ENCODE measurements around the gene TAF13. TPM values are rescaled to one million over a fixed set of nuclear protein-coding genes. Genes with fewer than 3 reads are reported as not detected.
A peak's percentile ranks its signal among the peaks of the same experiment; 100 is the strongest.
"Not testable (repeated sequence)": the region's sequence is repeated elsewhere in the genome, so short reads cannot be mapped to it uniquely, and the experiment has no call there.

The TAF13 gene
- total RNA-seq, 1 donor from 2014 or later, result 42.3 TPM

DNA sequence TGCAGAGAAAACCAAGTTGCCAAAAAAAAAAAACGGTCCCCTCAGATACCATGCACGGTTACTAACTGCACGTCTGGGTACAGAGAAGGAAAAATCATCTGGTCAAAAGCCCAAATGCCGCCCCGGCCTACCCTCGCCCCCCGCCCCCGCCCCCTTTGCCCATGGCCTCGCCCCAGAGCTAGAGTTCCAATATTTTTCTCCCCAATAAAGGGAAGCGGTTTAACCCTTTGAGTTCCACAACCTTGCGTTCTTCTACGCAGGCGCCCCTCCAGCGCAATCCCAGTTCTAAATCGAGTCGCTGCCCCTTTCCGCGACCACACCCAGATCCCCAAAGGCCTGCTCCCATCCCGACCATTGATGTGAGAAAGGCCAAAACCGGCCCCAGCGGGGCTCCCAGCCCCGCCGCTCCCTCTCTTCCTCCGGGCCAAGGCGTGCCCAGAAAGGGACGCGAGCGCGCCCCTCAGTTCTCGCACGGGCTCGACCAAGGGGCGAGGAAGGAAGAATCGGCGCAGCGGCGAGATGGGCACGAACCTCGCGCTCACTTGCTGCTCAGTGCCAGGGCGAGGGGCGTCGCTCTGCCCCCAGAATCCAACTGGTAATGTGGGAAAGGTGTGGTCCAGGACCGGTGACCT is 34.7 kb downstream of the TAF13 start:
- Mint-ChIP-seq H3K27ac (ENCODE audit: unreplicated experiment) (peak overlapping the region; percentile 83), H3K9me3 (ENCODE audit: unreplicated experiment) (no peaks in the 10 kb centered on the region), H3K27me3 (ENCODE audit: unreplicated experiment) (no peaks in the 10 kb centered on the region), H3K4me1 (ENCODE audit: unreplicated experiment) (peaks cover 11% of the 10 kb centered on the region), H3K4me3 (ENCODE audit: unreplicated experiment) (peak overlapping the region; percentile 87), H3K36me3 (ENCODE audit: unreplicated experiment) (no peaks in the 10 kb centered on the region)
- peak; percentile 83 for DNase-seq (ENCODE audit: extremely low spot score, unreplicated experiment)
- TF ChIP-seq, protein P1, sequence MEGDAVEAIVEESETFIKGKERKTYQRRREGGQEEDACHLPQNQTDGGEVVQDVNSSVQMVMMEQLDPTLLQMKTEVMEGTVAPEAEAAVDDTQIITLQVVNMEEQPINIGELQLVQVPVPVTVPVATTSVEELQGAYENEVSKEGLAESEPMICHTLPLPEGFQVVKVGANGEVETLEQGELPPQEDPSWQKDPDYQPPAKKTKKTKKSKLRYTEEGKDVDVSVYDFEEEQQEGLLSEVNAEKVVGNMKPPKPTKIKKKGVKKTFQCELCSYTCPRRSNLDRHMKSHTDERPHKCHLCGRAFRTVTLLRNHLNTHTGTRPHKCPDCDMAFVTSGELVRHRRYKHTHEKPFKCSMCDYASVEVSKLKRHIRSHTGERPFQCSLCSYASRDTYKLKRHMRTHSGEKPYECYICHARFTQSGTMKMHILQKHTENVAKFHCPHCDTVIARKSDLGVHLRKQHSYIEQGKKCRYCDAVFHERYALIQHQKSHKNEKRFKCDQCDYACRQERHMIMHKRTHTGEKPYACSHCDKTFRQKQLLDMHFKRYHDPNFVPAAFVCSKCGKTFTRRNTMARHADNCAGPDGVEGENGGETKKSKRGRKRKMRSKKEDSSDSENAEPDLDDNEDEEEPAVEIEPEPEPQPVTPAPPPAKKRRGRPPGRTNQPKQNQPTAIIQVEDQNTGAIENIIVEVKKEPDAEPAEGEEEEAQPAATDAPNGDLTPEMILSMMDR (IDR thresholded peaks at IDR 0.05), result no peak

DNA sequence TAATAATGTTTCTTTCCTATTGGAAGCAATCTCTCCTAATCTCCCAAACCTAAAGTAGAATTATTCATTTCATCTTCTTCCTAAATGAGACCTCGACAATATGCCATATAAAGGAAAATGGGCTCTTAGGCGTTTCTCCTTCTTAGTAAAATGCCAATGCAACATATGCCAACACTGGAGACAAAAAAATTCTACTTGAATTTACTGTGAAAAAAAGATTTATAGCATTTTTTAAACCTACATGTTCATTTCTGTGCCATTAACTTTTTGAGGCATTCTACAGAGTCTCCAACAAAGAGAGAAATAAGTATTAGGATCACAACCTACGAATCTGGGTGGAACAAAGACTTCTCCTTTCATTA is 35.2 kb downstream of the TAF13 start:
- Mint-ChIP-seq H3K9me3 (ENCODE audit: unreplicated experiment) (no peaks in the 10 kb centered on the region), H3K36me3 (ENCODE audit: unreplicated experiment) (no peaks in the 10 kb centered on the region), H3K4me1 (ENCODE audit: unreplicated experiment) (peaks cover 11% of the 10 kb centered on the region), H3K4me3 (ENCODE audit: unreplicated experiment) (peak overlapping the region; percentile 87), H3K27ac (ENCODE audit: unreplicated experiment) (peak overlapping the region; percentile 83), H3K27me3 (ENCODE audit: unreplicated experiment) (no peaks in the 10 kb centered on the region)
- TF ChIP-seq, protein P1 (IDR thresholded peaks at IDR 0.05), result no peak
- DNase-seq (ENCODE audit: extremely low spot score, unreplicated experiment), result no peak

DNA sequence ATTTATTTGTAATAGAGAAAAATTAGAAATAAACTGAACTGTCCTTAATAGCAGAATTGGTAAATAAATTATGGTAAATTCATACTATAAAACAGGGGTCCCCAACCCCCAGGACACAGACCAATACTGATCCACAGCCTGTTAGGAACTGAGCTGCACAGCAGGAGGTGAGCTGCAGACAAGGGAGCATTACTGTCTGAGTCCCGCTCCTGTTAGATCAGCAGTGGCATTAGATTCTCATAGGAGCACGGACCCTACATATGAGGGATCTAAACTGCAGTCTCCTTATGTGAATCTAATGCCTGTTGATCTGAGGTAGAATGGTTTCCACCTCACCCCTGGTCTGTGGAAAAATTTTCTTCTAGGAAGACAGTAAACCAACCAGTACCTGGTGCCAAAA is 41.4 kb downstream of the TAF13 start:
- peak; percentile 27 for DNase-seq (ENCODE audit: extremely low spot score, unreplicated experiment)
- H3K27ac Mint-ChIP-seq (ENCODE audit: unreplicated experiment), result peak overlapping the region; percentile 1
- H3K4me1 Mint-ChIP-seq (ENCODE audit: unreplicated experiment), result no peaks in the 10 kb centered on the region
- no peaks in the 10 kb centered on the region for H3K9me3 Mint-ChIP-seq (ENCODE audit: unreplicated experiment)
- no peaks in the 10 kb centered on the region for H3K27me3 Mint-ChIP-seq (ENCODE audit: unreplicated experiment)
- H3K4me3 Mint-ChIP-seq (ENCODE audit: unreplicated experiment), result no peak overlapping the region
- TF ChIP-seq, protein P1 (IDR thresholded peaks at IDR 0.05), result no peak
- H3K36me3 Mint-ChIP-seq (ENCODE audit: unreplicated experiment), result no peaks in the 10 kb centered on the region

DNA sequence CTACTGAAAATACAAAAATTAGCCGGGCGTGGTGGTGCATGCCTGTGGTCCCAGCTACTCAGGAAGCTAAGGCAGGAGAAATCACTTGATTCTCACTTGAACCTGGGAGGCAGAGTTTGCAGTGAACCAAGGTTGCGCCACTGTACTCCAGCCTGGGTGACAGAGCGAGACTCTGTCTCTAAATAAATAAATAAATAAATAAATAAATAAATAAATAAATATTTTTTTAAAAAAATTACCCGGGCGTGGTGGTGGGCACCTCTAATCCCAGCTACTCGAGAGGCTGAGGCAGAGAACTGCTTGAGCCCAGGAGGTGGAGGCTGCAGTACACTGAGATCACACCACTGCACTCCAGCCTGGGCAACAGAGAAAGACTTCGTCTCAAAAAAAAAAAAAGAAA is 46.3 kb downstream of the TAF13 start:
- H3K27ac Mint-ChIP-seq (ENCODE audit: unreplicated experiment); DNase-seq (ENCODE audit: extremely low spot score, unreplicated experiment); H3K36me3 Mint-ChIP-seq (ENCODE audit: unreplicated experiment); H3K4me1 Mint-ChIP-seq (ENCODE audit: unreplicated experiment); H3K27me3 Mint-ChIP-seq (ENCODE audit: unreplicated experiment); H3K4me3 Mint-ChIP-seq (ENCODE audit: unreplicated experiment); H3K9me3 Mint-ChIP-seq (ENCODE audit: unreplicated experiment): not testable (repeated sequence)

DNA sequence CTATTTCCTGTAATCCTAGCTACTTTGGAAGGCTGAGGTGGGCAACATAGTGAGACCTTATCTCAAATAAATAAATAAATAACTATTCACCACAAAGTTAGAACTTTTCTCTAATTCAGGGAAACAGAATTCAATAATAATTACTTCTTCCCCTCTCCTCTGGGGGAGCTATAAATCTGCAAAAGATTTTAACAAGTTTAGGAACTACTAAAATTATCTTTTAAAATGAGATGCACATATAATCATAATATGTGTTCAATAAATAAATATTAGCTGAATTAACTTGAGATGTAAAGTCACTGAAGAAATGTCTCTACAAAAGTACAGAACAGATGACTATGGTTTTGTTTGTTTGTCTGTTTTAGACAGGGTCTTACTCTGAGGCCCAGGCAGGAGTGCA is 48.0 kb downstream of the TAF13 start:
- Mint-ChIP-seq H3K9me3 (ENCODE audit: unreplicated experiment) (no peaks in the 10 kb centered on the region), H3K36me3 (ENCODE audit: unreplicated experiment) (peaks cover 5% of the 10 kb centered on the region), H3K27ac (ENCODE audit: unreplicated experiment) (no peak overlapping the region), H3K27me3 (ENCODE audit: unreplicated experiment) (no peaks in the 10 kb centered on the region), H3K4me1 (ENCODE audit: unreplicated experiment) (no peaks in the 10 kb centered on the region), H3K4me3 (ENCODE audit: unreplicated experiment) (no peak overlapping the region)
- TF ChIP-seq, protein P1 (IDR thresholded peaks at IDR 0.05), result peak; percentile 25
- DNase-seq (ENCODE audit: extremely low spot score, unreplicated experiment), result no peak

DNA sequence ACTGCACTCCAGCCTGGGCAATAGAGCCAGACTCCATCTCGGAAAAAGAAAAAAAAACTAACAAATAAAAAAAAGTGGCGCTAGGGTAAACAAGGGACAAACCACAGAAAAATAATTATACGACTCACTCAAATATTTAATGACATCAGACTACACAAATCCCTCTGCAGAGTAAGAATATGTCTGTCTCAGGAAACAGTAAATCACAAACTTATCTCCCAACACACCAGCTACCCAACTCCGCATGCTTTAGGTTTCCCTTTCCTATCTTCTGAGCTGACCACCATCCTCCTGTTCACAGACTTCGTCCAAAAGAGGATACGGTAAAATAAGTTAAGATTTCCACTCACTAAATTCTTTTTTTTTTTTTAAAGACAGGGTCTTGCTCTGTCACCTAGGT is 50.1 kb downstream of the TAF13 start:
- Mint-ChIP-seq H3K4me3 (ENCODE audit: unreplicated experiment) (no peak overlapping the region), H3K36me3 (ENCODE audit: unreplicated experiment) (peaks cover 10% of the 10 kb centered on the region), H3K9me3 (ENCODE audit: unreplicated experiment) (no peaks in the 10 kb centered on the region), H3K4me1 (ENCODE audit: unreplicated experiment) (no peaks in the 10 kb centered on the region), H3K27ac (ENCODE audit: unreplicated experiment) (no peak overlapping the region), H3K27me3 (ENCODE audit: unreplicated experiment) (no peaks in the 10 kb centered on the region)
- no peak for DNase-seq (ENCODE audit: extremely low spot score, unreplicated experiment)
- TF ChIP-seq, protein P1 (IDR thresholded peaks at IDR 0.05), result no peak
